ENCODE data around the gene COP1.

The COP1 gene

DNA sequence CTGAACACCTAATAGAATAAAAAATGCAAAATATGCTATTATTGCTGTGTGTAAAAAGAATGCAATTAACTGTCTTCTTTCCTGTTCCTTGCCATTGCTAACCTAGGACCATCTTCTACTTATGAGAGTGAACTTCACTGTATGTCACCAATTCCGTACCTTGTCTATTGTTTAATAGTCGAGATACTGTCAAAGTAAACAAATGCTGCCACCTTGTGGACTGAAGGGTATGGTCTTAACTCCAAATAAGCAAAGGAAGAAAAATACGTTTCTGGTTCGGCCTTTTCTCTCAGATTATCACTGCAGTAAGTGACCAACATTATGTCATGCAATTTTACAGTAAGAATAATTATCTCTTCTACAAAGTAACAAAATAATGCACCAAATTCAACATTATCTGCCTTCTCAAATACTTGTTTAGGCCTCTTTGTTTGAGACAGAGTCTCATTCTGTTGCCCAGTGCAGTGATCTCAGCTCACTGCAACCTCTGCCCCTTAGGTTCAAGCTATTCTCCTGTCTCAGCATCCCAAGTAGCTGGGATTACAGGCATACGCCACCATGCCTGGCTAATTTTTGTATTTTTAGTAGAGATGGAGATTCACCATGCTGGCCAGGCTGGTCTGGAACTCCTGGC lies 133.4 kb downstream of the COP1 start:
- DNase-seq (ENCODE audit: low spot score): no peak
- Histone ChIP-seq H3K27ac (no peak overlapping the region), H3K4me3 (no peak overlapping the region)
- TF ChIP-seq, protein P1, sequence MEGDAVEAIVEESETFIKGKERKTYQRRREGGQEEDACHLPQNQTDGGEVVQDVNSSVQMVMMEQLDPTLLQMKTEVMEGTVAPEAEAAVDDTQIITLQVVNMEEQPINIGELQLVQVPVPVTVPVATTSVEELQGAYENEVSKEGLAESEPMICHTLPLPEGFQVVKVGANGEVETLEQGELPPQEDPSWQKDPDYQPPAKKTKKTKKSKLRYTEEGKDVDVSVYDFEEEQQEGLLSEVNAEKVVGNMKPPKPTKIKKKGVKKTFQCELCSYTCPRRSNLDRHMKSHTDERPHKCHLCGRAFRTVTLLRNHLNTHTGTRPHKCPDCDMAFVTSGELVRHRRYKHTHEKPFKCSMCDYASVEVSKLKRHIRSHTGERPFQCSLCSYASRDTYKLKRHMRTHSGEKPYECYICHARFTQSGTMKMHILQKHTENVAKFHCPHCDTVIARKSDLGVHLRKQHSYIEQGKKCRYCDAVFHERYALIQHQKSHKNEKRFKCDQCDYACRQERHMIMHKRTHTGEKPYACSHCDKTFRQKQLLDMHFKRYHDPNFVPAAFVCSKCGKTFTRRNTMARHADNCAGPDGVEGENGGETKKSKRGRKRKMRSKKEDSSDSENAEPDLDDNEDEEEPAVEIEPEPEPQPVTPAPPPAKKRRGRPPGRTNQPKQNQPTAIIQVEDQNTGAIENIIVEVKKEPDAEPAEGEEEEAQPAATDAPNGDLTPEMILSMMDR (IDR thresholded peaks at IDR 0.05): peak; percentile 49

DNA sequence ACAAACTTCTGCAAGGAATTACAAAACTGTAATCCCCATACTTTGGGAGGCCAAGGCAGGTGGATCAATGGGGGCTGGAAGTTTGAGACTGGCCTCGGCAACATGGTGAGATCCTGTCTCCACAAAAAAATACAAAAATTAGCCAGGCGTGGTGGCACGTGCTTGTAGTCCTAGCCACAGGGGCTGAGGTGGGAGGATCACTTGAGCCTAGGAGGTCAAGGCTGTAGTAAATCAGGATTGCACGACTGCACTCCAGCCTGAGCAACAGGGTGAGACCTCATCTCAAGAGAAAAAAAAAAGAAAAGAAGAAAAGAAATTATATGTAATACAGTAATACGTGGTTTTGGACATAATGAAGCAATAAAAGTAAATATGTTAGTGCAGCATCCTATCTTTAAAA lies 138.2 kb downstream of the COP1 start:
- no peak overlapping the region for H3K27ac ChIP-seq
- no peak overlapping the region for H3K4me3 ChIP-seq
- TF ChIP-seq, protein P1 (IDR thresholded peaks at IDR 0.05): no peak

DNA sequence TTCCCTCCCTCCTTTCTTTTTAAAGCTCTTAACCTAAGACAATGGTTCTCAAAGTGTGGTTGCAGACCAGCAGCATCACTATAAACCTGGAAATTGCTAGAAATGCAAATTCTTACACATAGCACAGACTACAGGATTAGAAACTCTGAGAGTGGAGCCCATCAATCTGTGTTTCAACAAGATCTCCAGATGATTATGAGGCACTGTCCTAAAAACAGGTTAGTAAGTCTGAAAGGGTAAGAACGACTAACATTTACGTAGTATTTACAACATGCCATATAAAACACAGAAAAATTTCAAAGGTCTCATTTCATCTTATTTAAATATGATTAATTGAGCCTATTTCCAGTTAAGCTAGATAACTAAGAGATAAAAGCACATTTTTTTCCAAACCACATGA lies 138.8 kb downstream of the COP1 start:
- TF ChIP-seq, protein P1 (IDR thresholded peaks at IDR 0.05): no peak
- Histone ChIP-seq H3K4me3 (no peak overlapping the region), H3K27ac (no peak overlapping the region)
- DNase-seq (ENCODE audit: low spot score): no peak

More for the DNA sequence above, 138.2 kb downstream of the COP1 start:
- no peak for DNase-seq (ENCODE audit: low spot score)

DNA sequence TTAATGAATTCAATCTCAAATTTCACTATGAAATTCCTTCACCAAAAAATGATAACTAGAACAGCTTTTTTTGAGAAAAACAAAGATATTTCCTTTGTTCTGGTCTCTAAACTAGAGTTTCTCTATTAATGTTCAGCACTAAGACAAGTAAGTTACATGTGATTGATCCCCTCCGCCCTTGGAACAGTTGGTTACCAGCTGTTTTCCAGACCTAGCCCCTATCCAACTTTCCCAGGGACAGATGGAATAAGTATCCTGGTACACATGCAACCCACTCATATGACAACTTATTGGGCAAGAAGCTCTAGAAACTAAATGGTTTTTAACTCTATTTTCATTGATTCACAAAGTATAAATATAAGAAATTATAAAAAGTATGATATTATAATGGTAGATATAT lies 140.4 kb downstream of the COP1 start:
- TF ChIP-seq, protein P1 (IDR thresholded peaks at IDR 0.05): no peak
- DNase-seq (ENCODE audit: low spot score): no peak
- Histone ChIP-seq H3K4me3 (no peak overlapping the region), H3K27ac (no peak overlapping the region)

DNA sequence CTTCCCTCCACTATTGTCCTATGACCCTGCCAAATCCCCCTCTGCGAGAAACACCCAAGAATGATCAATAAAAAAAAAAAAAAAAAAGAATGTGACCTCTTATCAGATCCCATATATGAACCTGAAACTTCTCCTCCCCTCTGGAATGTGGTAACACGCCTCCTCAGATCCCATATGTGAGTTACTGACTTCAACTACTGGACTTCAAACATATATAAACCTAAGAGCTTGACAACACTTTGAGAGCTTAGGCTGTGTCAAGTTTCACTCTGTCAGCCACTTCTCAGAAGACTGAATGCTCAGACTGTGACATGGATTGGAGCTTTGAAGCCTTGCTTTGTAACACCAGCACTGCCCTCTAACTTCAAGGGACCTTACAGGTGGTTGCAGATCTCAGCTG lies 148.4 kb downstream of the COP1 start:
- no peak for DNase-seq (ENCODE audit: low spot score)
- Histone ChIP-seq H3K27ac (no peak overlapping the region), H3K4me3 (no peak overlapping the region)
- TF ChIP-seq, protein P1 (IDR thresholded peaks at IDR 0.05): no peak

DNA sequence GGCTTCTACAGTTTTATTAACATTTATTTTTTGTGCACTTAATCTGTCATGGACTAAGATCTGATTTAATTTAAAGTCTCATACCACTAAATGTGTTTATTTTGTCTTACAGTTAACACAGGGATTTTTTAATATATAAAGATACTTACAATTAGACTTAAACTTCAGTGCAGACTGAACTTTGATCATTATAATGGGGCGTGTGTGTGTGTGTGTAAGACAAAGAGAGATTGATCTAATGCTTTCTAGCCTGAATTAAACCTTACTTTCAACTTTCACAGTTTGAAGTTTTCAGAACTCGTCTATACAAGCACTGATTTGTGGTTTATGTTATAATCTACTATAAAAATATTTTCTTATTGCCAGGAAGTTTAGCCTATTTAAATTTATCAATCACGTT lies 150.8 kb downstream of the COP1 start:
- Histone ChIP-seq H3K4me3 (no peak overlapping the region), H3K27ac (no peak overlapping the region)
- no peak for DNase-seq (ENCODE audit: low spot score)
- TF ChIP-seq, protein P1 (IDR thresholded peaks at IDR 0.05): no peak

DNA sequence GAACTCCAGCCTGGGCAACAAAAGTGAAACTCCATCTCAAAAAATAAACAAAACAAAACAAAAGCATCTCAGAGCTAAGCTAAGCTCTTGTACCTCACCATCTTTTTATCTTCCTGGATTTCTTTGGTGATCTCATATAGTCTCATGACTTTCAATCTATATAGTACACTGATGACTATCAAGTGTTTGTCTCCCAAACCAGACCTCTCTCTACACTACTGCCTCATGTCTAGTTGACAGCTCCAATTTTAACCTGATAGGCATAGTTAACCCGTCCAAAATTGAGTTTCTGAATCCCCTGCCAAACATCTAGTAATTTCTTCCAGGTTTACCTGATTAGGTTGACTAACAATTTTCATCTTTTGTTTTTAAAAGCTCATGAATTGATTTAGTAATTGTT lies 151.7 kb downstream of the COP1 start:
- TF ChIP-seq, protein P1 (IDR thresholded peaks at IDR 0.05): no peak
- no peak overlapping the region for H3K27ac ChIP-seq
- no peak overlapping the region for H3K4me3 ChIP-seq
- DNase-seq (ENCODE audit: low spot score): no peak

Data from coronary artery (tissue), 2 donors.